Neural crest cell (in vitro differentiated cells): ENCODE measurements around the gene SCGB1D2. TPM values are rescaled to one million over a fixed set of nuclear protein-coding genes. Genes with fewer than 3 reads are reported as not detected.
A peak's percentile ranks its signal among the peaks of the same experiment; 100 is the strongest.

Source experiments
- DNase-seq: peaks from one replicate; pipeline ENCODE4 v3.0.0; 2021; ENCODE audit warnings: low read depth, mixed read lengths, low spot score
- H3K27ac Mint-ChIP-seq: one replicate; pipeline ENCODE4 v1.8.0; 2021; ENCODE audit warnings: mild to moderate bottlenecking, mixed read lengths; ENCODE audit not compliant: unreplicated experiment
- H3K27me3 Mint-ChIP-seq: 2 replicates; pipeline ENCODE4 v1.8.0; 2021; ENCODE audit warnings: low read depth, mild to moderate bottlenecking, mixed read lengths
- H3K36me3 Mint-ChIP-seq: 2 replicates; pipeline ENCODE4 v1.8.0; 2021; ENCODE audit warnings: low read depth, mild to moderate bottlenecking, mixed read lengths
- H3K4me1 Mint-ChIP-seq: 2 replicates; pipeline ENCODE4 v1.8.0; 2021; ENCODE audit warnings: mixed read lengths
- H3K4me3 Mint-ChIP-seq: one replicate; pipeline ENCODE4 v1.8.0; 2021; ENCODE audit warnings: mild to moderate bottlenecking, mixed read lengths
- H3K9me3 Mint-ChIP-seq: 2 replicates; pipeline ENCODE4 v1.8.0; 2021; ENCODE audit warnings: mixed read lengths
- CTCF ChIP-seq: fragments of 200-600 bp; sonication (generic); conservative IDR thresholded peaks from 2 replicates; pipeline ENCODE4 v1.5.0; 2021; ENCODE audit warnings: antibody characterized with exemption, mild to moderate bottlenecking
- total RNA-seq: library from RNA; stranded (reverse); gene quantifications from 2 replicates; pipeline ENCODE4 v1.2.1, GENCODE V29; 2021

Gene SCGB1D2
- total RNA-seq, 1 donor from 2014 or later, result not detected

GRCh38 chr11:62264004-62264403 is 22.0 kb downstream of the SCGB1D2 start:
- peaks cover 76% of the 10 kb centered on the region for H3K27me3 Mint-ChIP-seq
- H3K4me1 Mint-ChIP-seq, result no peaks in the 10 kb centered on the region
- no peak for DNase-seq
- H3K4me3 Mint-ChIP-seq, result no peak overlapping the region
- H3K27ac Mint-ChIP-seq, result no peak overlapping the region
- H3K9me3 Mint-ChIP-seq, result no peaks in the 10 kb centered on the region
- no peaks in the 10 kb centered on the region for H3K36me3 Mint-ChIP-seq
- no peak for TF ChIP-seq CTCF

- no peak overlapping the region for H3K27ac Mint-ChIP-seq
- H3K4me1 Mint-ChIP-seq, result peaks cover 3% of the 10 kb centered on the region
- no peaks in the 10 kb centered on the region for H3K36me3 Mint-ChIP-seq
- DNase-seq, result no peak
- TF ChIP-seq CTCF, result no peak
- peaks cover 67% of the 10 kb centered on the region for H3K27me3 Mint-ChIP-seq
- H3K4me3 Mint-ChIP-seq, result no peak overlapping the region
- no peaks in the 10 kb centered on the region for H3K9me3 Mint-ChIP-seq
These were observed 24.5 kb downstream of the SCGB1D2 start for GRCh38 chr11:62266558-62266957.

GRCh38 chr11:62267050-62267449 is 25.0 kb downstream of the SCGB1D2 start:
- no peak overlapping the region for H3K4me3 Mint-ChIP-seq
- no peaks in the 10 kb centered on the region for H3K36me3 Mint-ChIP-seq
- peaks cover 65% of the 10 kb centered on the region for H3K27me3 Mint-ChIP-seq
- no peaks in the 10 kb centered on the region for H3K9me3 Mint-ChIP-seq
- DNase-seq, result no peak
- H3K4me1 Mint-ChIP-seq, result peaks cover 3% of the 10 kb centered on the region
- TF ChIP-seq CTCF, result no peak
- H3K27ac Mint-ChIP-seq, result no peak overlapping the region

GRCh38 chr11:62267576-62267975 is 25.5 kb downstream of the SCGB1D2 start:
- Mint-ChIP-seq H3K27ac (no peak overlapping the region), H3K4me3 (no peak overlapping the region), H3K27me3 (peaks cover 66% of the 10 kb centered on the region), H3K4me1 (peaks cover 3% of the 10 kb centered on the region), H3K36me3 (no peaks in the 10 kb centered on the region), H3K9me3 (no peaks in the 10 kb centered on the region)
- no peak for DNase-seq
- no peak for TF ChIP-seq CTCF

GRCh38 chr11:62269654-62270278 is 27.7 kb downstream of the SCGB1D2 start, which contains the start of gene SCGB2A2:
TSS of gene SCGB2A2 (plus strand) at chr11:62270158. CDS start at chr11:62270217, 59 bp downstream.
- Mint-ChIP-seq H3K9me3 (no peaks in the 10 kb centered on the region), H3K4me1 (peaks cover 3% of the 10 kb centered on the region), H3K4me3 (no peak within 1 kb of the TSS), H3K36me3 (no peaks in the 10 kb centered on the region), H3K27ac (no peak within 1 kb of the TSS), H3K27me3 (peaks cover 46% of the 10 kb centered on the region)
- peak; percentile 24 for TF ChIP-seq CTCF
- DNase-seq, result no peak
